GM12873 (cell line): ENCODE measurements around the gene DNAJA4.

Experiments
- CTCF ChIP-seq: IDR thresholded peaks from 2 replicates; pipeline ENCODE4 v1.5.1; 2012; ENCODE audit warnings: low read depth, mild to moderate bottlenecking, moderate library complexity, low read length, control low read depth; ENCODE audit not compliant: insufficient read depth; ENCODE audit errors: missing control alignments

DNAJA4 gene

GRCh38 chr15:78301326-78301725, 37.0 kb downstream of the DNAJA4 start:
- no peak for TF ChIP-seq CTCF

GRCh38 chr15:78301828-78302227, 37.5 kb downstream of the DNAJA4 start:
- no peak for TF ChIP-seq CTCF

GRCh38 chr15:78302579-78303312, 38.4 kb downstream of the DNAJA4 start:
- no peak for TF ChIP-seq CTCF

DNA sequence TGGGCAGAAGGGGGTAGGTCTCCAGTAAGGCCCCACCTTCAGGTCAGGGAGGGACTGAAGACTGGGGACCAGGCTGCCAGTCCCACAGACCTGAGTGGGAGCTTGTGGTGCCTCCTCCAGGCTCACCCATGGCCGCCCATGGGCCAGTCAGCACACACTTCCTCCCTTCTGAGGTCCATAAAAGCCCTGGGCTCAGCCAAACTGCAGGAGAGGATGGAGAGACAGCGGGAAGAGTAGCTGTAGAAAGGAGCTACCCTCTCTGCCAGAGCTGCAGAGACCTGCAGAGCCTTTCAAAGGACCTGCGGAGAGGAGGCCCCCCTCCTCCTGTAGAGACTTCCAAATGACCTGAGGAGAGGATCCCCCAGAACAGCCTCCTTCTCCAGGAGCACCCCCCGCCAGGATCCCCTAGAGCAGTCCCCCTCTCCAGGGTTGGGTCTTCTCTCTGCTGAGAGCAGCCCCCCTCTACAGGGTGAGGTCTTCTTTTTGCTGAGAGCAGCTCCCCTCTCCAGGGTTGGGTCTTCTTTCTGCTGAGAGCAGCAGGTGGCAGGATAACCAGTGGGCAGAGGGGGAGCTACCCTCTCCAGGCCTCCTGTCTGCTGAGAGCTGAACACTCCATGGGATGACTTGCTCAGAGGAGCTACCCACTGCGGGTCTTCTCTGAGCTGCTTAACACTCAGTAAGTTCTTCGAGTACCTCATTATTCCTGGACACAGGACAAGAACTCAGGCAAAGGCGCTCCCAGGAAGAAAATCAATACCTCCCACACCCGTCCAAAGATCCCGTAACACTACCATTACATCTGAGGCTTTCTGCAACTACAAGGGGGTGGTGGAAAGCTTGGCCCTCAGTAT, 40.1 kb downstream of the DNAJA4 start:
- no peak for TF ChIP-seq CTCF

DNA sequence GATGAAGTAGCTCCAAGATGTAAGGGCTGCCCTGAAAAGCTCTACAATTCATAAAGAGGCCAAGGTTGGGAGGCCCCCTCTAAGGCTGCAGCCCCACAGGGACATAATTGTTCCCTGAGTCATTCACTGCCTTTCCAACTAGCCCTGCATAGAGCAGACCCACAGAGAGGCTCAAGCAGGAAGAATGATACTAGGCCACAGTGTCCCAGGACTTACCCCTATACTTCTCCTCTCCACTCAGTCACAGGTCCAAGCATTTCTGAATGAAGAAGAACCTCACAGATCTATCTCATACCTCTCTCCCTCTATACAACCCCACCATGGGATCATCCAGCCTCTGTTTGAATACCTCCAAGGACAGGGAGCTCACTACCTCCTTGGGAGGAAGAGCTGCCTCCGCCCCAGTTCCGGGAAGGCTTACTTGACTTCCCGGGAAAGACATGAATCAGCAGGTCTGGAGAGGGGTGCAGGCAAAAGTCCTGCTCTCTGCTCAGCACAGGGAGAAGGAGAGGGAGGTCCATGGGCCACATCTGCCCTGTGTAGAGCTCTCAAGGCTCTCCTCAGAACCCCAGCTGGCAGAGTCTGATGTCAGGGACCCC, 41.9 kb downstream of the DNAJA4 start:
- no peak for TF ChIP-seq CTCF

- TF ChIP-seq CTCF: no peak
These were observed 43.6 kb downstream of the DNAJA4 start for GRCh38 chr15:78307976-78308375.

GRCh38 chr15:78308422-78309032, 44.2 kb downstream of the DNAJA4 start:
- peak; percentile 94 for TF ChIP-seq CTCF
